ENCODE measurements around the gene TNFRSF14.

The TNFRSF14 gene

DNA sequence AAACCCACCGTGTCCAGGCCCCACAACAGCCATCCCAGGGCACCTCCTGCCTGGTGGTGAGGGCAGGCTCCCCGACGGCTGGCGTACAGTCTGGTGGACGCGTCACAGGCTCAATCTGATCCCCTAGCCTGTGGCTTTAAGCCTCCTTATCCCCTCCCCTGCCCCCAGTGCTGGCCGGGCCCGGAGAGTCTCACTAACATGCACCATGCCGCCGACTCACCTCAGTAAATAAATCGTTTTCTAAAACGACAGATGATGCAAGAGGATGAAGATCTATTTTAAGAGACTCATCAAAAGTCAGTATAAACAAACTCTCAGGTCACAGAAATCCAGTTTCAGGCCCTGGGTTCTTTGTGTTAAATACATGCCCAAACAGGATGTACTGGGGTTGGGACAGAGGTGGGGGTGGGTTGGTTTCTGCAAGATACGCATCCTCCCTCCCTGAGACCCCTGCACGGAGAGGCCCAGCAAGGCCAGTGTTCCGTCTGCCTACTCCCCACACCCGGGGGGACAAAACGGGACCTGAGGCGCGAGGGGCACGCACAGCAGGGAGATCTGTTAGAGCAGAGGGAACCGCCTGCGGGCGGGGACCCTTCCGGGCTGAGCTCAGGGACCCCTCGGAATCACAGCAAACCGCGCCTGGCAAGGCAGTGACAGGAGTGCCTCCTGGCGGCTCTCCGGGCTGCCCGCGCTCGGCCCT, 32.8 kb upstream of the TNFRSF14 start:
- intact Hi-C loops (cut with DNase I) = no loop called here

DNA sequence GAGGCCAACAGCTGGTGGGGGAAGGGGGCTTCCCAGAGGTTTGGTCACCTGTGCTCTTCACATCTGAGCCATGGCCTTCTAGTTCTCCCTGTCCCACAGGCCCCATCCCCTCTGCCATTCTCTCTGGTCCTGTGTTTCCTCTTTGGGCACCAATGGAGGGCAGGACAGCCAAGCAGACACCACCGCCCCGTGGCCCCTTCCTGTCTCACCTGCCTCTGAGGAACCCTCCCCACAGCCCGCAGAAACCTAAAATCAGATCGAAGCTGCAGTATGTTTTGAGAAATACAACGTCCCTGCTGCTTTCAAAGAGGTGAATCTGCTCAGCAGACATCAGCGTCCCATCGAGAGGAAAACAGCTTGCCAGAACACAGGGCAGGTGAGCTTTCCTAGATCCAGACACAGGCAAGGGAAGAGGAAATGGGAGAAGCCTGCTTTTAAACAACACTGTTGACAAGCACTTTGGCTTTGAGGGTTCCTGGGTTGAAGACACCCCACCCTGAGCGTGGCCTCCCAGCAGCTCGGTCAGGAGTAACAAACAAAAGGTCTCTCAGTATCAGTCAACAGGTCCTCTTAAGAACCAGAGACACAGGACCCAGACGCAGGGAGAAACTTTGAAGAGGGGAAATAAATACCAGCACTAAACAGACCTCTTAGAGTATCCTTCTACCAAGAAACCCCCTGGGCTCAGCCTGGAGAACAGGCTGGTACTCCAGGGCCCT, 32.1 kb upstream of the TNFRSF14 start:
- intact Hi-C loops (cut with DNase I) = no loop called here
- DNase-seq = no peak

More for the DNA sequence above, 32.8 kb upstream of the TNFRSF14 start:
- DNase-seq = no peak

DNA sequence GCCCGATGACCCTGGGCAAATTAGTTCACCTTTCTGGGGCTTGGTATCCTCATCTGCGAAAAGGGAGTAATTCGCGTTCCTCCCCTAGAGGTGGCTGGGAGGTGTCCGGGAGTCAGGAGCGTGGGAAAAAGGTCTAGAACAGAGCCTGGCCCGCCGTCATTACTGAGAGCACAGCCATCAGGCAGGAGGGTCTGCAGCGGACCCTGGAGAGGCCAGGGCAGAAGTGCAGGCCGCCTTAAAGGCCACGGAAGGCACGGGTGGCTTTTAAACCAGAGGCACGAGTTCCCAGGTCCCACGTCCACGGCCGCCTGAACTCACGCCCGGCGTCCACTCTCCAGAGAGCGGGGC, 30.6 kb upstream of the TNFRSF14 start:
- DNase-seq = no peak
- intact Hi-C loops (cut with DNase I) = loop anchor here (5.0 kb wide), 1 partner anchor 113 kb away; the partner anchor contains the start of gene PEX10

DNA sequence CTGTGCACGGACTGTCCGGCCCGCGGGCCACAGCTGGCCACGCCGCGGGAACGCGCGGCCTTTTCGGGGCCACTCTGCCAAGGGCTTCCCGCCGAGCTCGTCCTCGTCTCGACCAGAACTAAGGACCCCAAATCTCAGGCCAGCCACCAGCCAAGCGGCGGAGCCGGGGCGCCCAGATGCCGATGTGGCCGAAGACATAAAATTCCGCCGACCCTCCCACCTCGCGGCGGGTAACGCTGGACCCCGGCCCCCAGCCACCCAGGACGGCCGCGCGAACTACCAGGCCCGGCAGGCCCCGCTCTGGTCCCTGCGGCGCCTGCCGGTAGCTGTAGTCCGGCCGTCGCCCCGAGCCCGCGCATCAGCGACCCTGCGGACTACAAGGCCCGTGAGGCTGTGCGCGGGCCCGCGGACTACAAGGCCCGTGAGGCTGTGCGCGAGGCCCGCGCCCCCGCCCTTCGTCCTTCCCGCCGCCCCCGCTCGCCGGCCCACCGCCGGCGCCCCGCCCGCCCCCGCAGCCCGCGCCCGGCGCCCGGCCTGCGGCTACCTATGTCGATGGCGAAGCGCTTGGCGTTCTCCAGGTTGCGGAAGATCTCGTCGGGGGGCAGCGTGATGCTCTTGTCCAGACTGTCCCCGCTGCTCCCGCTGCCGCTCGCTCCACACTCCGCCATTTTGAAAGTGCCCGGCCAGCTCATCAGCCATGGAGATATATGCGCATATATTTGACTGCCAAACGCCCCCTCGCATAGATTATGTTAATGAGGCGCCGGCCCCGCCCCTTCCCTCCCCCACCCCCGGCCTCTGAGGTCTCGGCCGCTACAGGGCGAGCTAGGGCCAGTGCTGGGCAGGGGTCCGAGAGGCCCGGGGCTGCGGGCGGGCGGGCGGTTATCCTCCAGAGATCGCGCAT, 30.0 kb upstream of the TNFRSF14 start, which contains the start of gene PANK4:
Gene PANK4, minus strand, starts transcription at position 677 of the 904 bp plus-strand sequence. Its CDS starts 9 bp downstream, at position 668.
- intact Hi-C loops (cut with DNase I) = loop anchor here (1.0 to 5.0 kb wide), 4 partner anchors 23 to 135 kb away; partner anchors contain the start of genes MORN1, PEX10, PRXL2B and RER1
- peak; percentile 84 to 99 (median 91) for DNase-seq

DNA sequence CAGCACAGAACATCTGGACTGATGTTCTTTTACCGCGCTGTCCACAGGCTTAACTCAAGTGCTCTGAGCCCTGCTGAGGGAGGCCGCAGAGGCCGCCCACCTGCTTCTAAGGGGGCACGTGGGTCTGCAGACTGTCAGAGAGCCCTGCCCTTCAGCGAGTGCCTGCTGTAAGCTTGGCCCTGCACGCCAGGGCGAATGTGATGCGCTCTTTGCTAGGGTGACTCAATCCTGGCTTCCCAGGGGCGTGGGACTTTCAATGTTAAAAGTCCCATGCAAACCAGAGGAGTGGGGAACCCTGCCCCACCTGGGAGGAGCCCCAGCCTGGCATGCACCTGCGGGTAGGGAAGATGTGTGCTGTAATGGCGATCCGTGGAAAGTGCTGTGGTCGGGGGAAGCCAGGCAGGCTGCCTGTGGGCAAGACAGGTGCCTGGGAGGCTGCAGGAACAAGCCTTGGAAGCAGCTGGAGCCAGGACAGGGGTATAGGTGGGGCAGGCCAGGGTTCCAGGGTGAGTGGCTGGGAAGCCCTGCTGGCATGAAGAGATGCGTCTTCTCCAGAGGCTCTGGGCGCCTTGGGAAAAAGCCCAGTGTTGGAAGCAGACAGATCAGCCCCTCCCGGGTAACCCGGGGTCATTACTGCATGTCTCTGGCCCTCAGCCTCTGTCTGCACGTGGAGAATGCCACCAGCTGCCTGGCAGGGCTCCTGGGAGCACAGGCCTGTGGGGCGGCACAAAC, 29.2 kb upstream of the TNFRSF14 start:
- intact Hi-C loops (cut with DNase I) = loop anchor here (1.0 to 5.0 kb wide), 4 partner anchors 22 to 136 kb away; partner anchors contain the start of genes MORN1, PEX10, PRXL2B and RER1
- DNase-seq = peak in 9 of 10 donors; percentile 63 to 96 (median 73)

DNA sequence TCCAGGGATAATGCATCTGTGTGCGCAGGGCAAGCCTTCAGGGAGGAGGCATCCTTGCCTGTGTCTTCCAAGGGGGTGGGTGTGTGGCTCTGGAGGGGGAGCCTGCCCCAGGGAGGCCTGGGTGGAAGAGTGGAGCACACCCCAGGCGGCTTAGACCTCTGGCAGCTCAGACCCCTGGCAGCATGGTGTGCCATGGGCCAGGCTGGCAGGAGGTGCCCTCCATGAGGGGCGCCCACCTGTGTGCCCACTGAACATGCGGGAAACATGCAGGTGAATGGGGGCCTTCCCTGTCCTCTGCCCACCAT, 28.7 kb upstream of the TNFRSF14 start:
- no peak for DNase-seq
- intact Hi-C loops (cut with DNase I) = loop anchor here (2.0 to 5.0 kb wide), 3 partner anchors 21 to 115 kb away; partner anchors contain the start of genes PEX10 and PRXL2B

DNA sequence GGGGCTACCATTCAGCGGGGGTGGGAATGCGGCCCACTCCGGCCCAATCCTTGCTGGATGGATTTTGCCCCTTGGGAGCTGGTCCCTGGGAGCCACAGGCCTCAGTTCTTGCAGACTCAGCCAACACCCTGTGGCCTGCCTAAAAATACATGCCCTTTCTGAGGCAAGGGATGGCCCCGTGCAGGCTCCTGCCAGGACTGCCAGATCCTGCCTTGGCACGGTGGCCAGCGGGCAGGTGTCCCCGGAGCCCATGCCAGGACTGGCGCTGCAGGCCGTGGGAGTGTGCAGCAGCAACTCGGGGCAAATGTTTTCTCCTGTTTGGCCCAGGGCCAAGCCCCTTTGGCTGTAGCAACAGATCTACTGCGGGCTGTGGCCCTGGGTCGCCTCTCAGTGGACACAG, 28.2 kb upstream of the TNFRSF14 start:
- intact Hi-C loops (cut with DNase I) = loop anchor here (5.0 kb wide), 1 partner anchor 116 kb away; the partner anchor contains the start of gene PEX10
- DNase-seq = peak in 5 of 10 donors; percentile 48 to 90 (median 65)

DNA sequence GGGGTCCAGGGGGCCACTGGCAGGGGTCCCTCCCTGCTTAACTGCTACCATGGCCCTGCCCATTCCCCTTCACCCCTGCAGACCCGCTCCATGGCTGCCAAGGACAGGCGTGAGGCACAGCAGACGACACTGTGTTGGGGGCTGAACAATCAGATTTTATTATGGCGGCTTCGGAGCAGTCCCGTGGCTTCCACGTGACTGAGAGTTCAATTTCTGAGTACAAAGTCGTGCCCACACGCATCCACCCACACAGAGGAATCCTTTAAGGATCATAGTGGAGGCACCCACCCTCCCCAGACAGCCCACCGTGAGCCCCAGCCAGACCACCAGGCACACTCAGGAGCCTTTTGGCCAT, 27.6 kb upstream of the TNFRSF14 start:
- DNase-seq = no peak
- intact Hi-C loops (cut with DNase I) = loop anchor here (5.0 kb wide), 1 partner anchor 116 kb away; the partner anchor contains the start of gene PEX10

DNA sequence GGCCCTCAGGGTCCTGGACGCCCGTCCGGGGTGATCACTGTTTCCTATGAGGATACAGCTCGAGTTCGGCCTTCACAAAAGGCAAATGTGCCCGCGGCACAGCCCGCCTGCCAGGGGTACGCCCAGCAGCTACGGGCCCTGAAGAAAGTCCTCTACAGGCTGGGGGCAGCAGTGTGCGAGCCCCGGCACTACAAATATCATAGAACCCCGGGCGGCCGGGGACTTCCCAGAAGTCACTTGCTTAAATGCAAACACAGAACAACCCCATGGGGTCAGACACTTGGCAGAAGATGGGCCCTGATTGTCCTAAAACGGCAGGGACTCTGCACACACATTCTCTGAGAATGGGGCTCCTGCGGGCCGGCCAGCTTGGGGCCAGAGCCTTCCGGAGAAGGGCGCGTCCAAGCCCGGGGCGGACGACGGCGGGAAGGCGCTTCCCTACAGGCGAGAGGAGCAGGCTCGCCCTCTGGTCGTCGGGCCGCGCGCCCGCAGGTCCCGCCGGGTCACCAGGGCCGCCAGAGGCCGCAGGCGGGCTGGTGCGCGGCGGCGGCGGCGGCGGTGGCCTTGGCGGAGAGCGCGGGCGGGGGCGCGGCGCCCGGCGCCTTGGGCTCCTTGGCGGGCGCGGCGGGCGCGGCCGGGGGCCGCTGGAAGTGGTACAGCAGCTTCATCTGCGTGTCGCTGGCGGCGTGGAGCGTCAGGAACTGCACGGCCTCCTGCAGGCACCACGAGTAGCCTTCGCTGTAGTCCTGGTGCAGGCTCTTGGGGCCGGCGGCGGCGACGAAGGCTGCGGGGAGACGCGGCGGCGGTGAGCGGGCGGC, 27.0 kb upstream of the TNFRSF14 start:
- DNase-seq = peak in 1 of 10 donors; percentile 52
- intact Hi-C loops (cut with DNase I) = loop anchor here (5.0 kb wide), 1 partner anchor 117 kb away; the partner anchor contains the start of gene PEX10

DNA sequence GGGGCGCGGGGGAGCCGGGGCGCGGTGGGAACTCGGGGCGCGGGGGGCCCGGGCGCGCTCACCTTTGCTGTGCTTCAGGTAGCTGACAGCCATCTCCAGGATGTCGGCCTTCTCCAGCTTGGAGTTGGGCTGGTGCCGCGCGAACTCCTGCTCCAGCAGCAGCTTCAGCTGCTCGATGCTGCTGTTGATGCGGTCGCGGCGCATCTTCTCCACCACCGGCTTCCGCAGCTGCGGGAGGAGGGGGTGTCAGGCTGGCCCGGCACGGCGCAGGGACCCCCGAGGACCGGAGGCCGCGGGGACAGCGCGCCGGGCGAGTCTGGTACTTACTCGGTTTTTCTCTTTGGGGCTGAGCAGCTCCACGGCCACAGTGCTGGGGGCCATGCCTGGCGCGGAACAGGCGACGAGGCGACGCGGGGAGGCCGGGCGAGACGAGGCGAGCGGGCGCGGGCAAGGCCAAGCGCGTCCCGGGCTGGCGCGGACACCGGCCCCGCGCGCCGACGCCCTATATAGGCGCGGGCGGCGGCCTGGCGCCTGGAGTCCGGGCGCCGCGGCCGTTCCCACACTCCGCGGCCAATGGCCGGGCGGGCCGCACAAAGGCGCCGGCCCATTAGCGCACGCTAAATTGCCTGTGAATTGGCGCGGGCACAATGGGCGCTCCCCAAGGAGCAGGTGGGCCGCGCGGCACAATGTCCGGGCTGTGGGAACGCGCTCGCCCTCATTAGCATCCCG, 26.2 kb upstream of the TNFRSF14 start, which contains the start of gene HES5:
Gene HES5, minus strand, starts transcription at position 480 of the 729 bp plus-strand sequence. Its CDS starts 99 bp downstream, at position 381.
- DNase-seq = peak in 4 of 10 donors; percentile 69 to 89 (median 80)
- intact Hi-C loops (cut with DNase I) = loop anchor here (5.0 kb wide), 1 partner anchor 118 kb away; the partner anchor contains the start of gene PEX10

DNA sequence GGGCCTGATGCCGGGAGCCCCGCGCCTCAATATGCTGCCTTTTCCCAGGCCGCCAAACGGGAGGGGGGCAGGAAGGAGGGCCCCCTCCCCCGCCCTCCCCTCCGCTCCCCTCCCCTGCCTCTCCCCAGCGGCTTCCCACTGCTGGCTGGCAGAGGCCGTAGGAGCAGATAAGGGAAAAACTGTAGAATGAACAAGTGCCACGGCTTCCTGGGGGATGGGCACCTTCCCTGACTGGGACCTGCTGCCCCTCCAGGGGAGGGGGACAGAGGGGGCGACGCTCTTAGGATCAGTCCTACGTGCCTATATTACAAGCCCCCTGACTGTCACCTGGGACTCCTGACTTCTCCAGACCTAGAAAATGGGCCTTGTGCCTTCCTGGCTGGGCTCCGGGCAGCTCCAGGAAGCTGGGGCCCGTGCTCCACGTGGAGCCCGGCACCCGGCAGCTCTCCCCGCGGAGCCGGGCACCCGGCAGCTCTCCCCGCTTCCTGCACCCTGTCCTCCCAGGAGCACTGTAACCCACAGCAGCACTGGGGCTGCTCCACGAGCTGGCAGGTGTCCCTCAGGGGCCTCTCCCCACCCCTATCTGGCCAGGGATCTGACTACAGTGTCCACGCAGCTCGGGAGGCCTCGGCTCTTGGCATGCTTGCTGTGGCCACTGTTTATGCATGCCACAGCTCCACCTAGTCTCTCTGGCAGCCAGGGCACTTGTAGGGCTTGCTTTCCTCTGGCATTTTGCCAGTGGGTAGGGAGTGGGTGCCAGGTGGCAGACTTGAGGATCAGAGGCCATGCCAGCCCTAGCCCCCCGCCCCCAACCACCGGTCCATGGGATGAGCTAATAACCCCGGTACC, 25.4 kb upstream of the TNFRSF14 start:
- intact Hi-C loops (cut with DNase I) = no loop called here

DNA sequence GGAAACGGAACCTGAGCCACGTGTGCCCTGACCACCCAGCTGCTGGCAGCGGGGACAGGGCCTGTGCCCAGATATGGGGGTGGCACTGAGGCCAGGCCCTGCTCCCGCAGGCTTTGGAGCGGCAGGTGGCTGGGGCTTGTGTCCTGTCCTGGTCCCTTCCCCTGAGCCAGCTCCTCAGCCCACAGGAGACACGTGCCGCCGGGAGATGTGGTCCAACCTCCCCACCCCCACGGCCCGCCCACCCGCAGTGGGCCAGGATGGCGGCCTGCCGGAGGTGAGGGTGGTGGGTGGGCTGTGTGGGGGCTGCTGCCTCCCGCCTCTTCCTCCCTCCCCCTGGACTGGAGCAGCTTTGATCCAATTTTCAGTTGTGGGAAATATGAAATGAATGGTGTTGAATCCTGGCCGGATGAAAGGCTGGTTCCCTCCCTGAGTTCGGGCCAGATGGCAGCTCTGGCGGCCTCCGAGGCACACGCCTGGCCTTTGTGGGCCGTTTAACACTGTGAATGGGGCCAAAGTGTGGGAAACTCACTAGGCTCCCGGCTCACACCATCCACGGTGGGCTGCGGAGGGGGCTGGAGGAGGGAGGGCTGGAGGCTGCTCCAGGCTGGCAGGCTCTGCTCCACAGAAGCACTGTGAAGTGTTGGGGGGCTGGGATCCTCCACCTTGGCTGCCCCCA, 23.5 kb upstream of the TNFRSF14 start:
- peak in 1 of 10 donors; percentile 84 for DNase-seq
- intact Hi-C loops (cut with DNase I) = no loop called here

More for the DNA sequence above, 25.4 kb upstream of the TNFRSF14 start:
- peak in 2 of 10 donors; percentile 88 to 89 for DNase-seq

DNA sequence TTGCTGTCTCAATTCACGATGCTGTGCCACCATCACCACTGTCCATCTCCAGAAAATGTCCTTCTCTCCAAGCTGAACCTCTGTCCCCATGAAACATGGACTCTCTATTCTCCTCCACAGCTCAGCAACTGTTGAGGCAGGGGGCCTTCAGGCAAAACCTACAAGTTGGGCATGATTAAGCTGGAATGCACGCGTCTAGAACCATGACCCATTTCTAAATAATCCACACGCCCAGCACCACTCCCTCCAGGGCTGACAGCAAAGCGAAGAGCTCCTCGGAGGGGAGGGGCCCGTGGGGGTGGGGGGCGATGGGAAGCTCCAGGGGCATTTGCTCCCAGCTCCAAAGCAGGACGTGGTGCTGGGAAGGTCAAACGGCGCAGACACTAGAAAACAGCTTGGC, 22.8 kb upstream of the TNFRSF14 start:
- no peak for DNase-seq
- intact Hi-C loops (cut with DNase I) = no loop called here

DNA sequence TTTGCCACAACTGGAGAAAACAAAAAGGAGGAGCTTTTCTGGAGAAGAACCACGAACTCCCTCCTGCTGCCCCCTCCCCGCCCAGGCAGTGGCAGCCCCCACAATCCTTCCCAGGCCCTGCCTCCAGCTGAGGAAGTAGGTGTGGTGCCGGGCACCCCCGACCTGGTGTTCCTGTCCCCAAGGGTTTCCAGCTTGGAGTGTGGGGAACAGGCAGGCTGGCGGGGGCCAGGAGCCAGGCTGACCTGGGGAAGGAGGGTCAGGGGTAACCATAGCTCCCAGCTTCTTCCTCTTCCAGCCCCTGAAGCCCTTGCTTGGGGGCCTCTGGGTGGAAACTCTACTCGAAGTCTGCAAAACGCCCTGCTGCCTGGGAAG, 21.9 kb upstream of the TNFRSF14 start:
- intact Hi-C loops (cut with DNase I) = no loop called here
- DNase-seq = no peak

DNA sequence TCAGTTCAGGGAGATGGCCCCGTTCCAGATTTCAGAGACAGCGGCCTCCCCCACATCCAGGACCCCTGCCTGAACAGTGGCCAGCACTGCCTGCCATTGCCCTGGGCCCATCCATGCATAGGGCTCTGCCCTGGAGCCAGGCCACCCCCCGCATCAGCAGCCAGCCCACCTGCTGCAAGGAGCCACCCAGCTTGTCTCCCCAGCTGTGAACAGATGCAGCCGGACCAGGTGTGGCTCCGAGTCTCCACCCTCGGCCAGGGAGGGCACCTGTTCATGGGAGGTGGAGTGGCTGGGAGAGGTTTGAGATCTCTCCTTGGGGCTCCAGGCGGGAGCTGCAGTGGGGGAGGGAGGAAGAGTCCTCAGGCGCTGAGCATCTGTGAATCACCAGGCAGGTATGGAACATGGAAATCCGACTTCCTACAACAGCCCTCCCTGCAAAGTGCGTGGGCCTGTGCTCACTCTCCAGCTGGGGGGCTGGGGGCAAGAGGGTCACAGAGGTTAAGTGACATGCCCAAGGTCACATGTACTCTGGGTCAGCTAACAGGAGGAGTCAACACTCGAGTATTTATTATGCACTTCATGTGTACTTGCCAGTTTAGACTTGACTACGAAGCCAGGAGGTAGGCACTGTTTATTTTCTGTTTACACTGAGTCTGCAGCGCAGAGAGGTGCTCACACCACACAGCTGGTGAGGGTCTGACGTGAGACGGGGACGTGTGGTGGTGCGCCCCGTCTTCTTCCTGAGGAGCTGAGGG, 21.3 kb upstream of the TNFRSF14 start:
- DNase-seq = no peak
- intact Hi-C loops (cut with DNase I) = no loop called here

DNA sequence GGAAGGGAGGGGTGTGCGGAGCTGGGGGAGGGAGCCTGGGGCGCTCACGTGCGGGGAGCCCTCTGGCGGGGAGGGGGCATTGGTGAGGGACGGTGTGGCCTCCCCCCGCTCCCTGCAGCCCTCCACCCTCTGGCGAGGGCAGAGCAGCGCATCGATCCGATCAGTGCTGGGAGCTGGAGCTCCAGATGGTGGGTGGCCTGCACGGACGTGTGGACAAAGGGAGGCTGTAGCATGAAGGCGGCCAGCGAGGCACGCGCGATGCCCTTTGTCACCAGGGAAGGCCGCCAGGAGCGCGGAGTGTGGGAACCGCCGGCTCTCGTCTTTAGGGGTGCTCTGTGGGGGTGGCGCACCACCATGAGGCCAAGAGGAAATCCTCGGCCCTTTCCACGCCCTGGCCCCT, 20.7 kb upstream of the TNFRSF14 start:
- no peak for DNase-seq
- intact Hi-C loops (cut with DNase I) = no loop called here

Measured in posterior cingulate gyrus (tissue), 11 donors.